Duodenal mucosa (tissue), 2 donors: ENCODE results near the gene CXCL1.
"Not testable (repeated sequence)": the region's sequence is repeated elsewhere in the genome, so short reads cannot be mapped to it uniquely, and the experiment has no call there.

Experiments
- H3K27ac ChIP-seq: one replicate; pipeline ENCODE4 v1.7.0; 2013; ENCODE audit warnings: low read depth, low read length
- H3K27me3 ChIP-seq, 2 donors: one replicate each; pipeline ENCODE4 v1.7.0; 2013; ENCODE audit warnings: low read length in 2 of 2, control low read depth in 1 of 2; ENCODE audit not compliant: insufficient read depth in 2 of 2, control insufficient read depth in 1 of 2
- H3K36me3 ChIP-seq, 2 donors: one replicate each; pipeline ENCODE4 v1.7.0; 2013; ENCODE audit warnings: low read length in 2 of 2, control low read depth in 1 of 2; ENCODE audit not compliant: insufficient read depth in 2 of 2, control insufficient read depth in 1 of 2
- H3K4me1 ChIP-seq, 2 donors: one replicate each; pipeline ENCODE4 v1.7.0; 2013; ENCODE audit warnings: low read length in 2 of 2, control low read depth in 1 of 2; ENCODE audit not compliant: insufficient read depth in 2 of 2, control insufficient read depth in 1 of 2
- H3K4me3 ChIP-seq, 2 donors: one replicate each; pipeline ENCODE4 v1.7.0; 2013; ENCODE audit warnings: low read length in 2 of 2, low read depth in 1 of 2
- H3K9ac ChIP-seq, 2 donors: one replicate each; pipeline ENCODE4 v1.7.0; 2013; ENCODE audit warnings: low read length in 2 of 2, low read depth in 1 of 2
- H3K9me3 ChIP-seq, 2 donors: one replicate each; pipeline ENCODE4 v1.7.0; 2013; ENCODE audit warnings: low read length in 2 of 2, control low read depth in 1 of 2; ENCODE audit not compliant: control insufficient read depth in 1 of 2

Gene CXCL1

DNA sequence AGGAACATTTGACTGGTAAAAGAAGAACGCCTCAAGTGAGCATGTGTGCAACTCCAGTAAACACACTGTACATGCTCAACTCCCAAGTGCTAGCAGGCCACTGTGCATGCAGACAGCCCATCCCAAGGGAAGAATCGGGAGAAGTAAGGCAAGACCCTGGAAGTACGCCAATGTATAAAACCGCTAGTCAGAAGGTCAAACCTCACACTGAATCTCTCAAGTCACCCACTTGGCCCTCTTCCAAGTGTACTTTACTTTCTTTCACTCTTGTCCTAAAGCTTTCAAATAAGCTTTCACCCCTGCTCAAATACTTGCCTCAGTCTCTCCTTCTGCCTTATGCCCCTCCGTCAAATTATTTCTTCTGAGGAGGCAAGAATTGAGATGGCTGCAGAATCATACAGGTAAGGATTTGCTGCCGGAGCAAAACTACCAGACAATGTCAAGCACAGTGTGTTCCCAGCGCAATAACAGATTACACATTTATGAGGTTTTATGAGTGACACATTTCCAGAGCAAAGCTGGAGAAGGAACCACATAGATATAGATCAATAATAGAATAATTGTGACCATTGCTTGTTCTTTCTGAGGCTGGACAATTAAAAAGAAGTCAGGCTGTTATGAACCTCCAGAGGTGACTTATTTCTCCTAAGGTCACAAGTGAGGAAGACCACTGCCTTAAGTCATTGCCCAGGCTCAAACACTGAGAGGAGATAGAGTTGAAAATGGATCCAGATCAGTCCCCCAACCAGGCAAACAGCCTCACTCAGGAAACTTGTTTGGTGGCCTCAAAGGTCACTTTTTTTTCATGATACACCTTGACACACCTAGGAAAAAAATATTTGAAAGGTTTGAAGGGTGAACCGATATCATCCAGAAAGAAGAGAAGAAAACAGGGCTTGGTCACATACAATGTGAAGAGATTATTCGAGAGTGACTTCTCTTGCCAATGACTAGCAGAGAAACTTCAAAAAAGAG, 26.3 kb downstream of the CXCL1 start:
- Histone ChIP-seq H3K27me3 (no peaks in the 10 kb centered on the region), H3K27ac (no peak overlapping the region)

GRCh38 chr4:73896416-73896815, 27.2 kb downstream of the CXCL1 start:
- Histone ChIP-seq H3K4me1 (peaks cover 9 to 15% of the 10 kb centered on the region in 2 donors), H3K36me3 (no peaks in the 10 kb centered on the region), H3K27me3 (no peaks in the 10 kb centered on the region), H3K4me3 (no peak overlapping the region), H3K27ac (no peak overlapping the region), H3K9me3 (no peaks in the 10 kb centered on the region), H3K9ac (no peak overlapping the region)

More for the DNA sequence above, 26.3 kb downstream of the CXCL1 start:
- Histone ChIP-seq H3K36me3 (no peaks in the 10 kb centered on the region), H3K4me3 (peak overlapping the region in 1 of 2 donors; percentile 3), H3K9me3 (no peaks in the 10 kb centered on the region), H3K9ac (no peak overlapping the region), H3K4me1 (peaks cover 9 to 15% of the 10 kb centered on the region in 2 donors)

DNA sequence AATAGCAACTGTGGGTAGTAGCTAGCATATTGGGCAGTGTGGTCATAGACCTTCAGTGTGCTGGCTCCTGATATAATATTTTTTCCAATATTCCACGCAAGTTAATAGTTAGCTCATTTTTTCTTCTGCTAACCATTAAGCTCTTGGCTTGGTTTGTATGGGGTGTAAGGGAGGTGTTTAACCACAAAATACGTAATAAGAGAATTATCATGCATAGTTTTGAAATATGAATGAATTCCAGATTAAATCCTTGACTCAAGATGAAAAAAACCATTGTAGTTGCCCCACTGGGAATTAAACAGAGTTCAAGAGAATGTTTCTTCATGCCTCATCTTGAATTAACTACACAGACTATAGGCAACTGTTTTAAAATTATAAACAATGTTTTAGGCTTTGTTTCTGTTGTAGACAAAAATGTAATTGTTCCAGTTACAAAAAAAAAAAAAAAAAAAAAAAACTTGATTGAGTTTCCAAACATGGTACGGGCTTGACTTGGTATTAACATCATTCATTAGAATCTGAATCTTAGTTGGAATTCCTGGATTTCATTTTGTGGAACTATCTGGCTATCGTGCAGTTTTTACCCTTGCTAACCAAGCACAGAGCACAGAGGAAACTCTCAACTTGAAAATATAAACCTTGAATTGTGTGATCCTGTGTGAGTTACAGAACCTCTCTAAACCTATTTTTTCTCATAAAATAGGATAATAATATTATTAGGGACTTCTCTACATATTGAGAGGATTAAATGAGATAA, 28.4 kb downstream of the CXCL1 start:
- H3K9ac ChIP-seq, result no peak overlapping the region
- H3K36me3 ChIP-seq, result no peaks in the 10 kb centered on the region
- H3K9me3 ChIP-seq, result no peaks in the 10 kb centered on the region
- H3K4me1 ChIP-seq, result peaks cover 9 to 15% of the 10 kb centered on the region in 2 donors
- no peak overlapping the region for H3K27ac ChIP-seq
- no peaks in the 10 kb centered on the region for H3K27me3 ChIP-seq
- no peak overlapping the region for H3K4me3 ChIP-seq

- H3K9ac ChIP-seq, H3K9me3 ChIP-seq, H3K27me3 ChIP-seq, H3K27ac ChIP-seq, H3K36me3 ChIP-seq, H3K4me3 ChIP-seq: not testable (repeated sequence)
- peaks cover 9 to 15% of the 10 kb centered on the region in 2 donors for H3K4me1 ChIP-seq
Measured at GRCh38 chr4:73899338-73899737, 30.1 kb downstream of the CXCL1 start.

DNA sequence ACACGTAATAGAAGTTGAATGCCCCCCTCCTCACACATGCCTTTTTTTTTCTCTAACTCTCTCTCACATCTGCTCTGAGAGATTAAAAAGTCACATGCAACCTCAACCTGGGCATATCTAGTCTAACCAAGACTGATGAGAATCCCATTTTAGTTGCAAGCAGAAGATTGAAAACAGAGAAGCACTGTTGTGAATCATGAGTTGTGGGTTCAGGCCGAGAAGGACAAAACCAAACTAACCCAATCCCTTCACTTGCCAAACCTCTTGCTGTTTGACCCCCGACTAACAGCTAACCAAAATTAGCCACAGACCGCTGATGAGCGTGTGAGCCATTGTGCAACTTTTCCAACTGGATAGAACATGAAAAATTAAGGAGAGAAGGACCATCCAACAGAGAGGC, 31.8 kb downstream of the CXCL1 start:
- peaks cover 0 to 2% of the 10 kb centered on the region in 2 donors for H3K4me1 ChIP-seq
- H3K27ac ChIP-seq, result no peak overlapping the region
- no peak overlapping the region for H3K4me3 ChIP-seq
- H3K9ac ChIP-seq, result no peak overlapping the region
- H3K27me3 ChIP-seq, result no peaks in the 10 kb centered on the region
- no peaks in the 10 kb centered on the region for H3K9me3 ChIP-seq
- H3K36me3 ChIP-seq, result no peaks in the 10 kb centered on the region

- H3K27me3 ChIP-seq, result no peaks in the 10 kb centered on the region
- no peaks in the 10 kb centered on the region for H3K9me3 ChIP-seq
- no peaks in the 10 kb centered on the region for H3K4me1 ChIP-seq
- H3K36me3 ChIP-seq, result no peaks in the 10 kb centered on the region
- no peak overlapping the region for H3K9ac ChIP-seq
- H3K27ac ChIP-seq, result no peak overlapping the region
- no peak overlapping the region for H3K4me3 ChIP-seq
Measured at GRCh38 chr4:73902038-73902637, 32.9 kb downstream of the CXCL1 start.

DNA sequence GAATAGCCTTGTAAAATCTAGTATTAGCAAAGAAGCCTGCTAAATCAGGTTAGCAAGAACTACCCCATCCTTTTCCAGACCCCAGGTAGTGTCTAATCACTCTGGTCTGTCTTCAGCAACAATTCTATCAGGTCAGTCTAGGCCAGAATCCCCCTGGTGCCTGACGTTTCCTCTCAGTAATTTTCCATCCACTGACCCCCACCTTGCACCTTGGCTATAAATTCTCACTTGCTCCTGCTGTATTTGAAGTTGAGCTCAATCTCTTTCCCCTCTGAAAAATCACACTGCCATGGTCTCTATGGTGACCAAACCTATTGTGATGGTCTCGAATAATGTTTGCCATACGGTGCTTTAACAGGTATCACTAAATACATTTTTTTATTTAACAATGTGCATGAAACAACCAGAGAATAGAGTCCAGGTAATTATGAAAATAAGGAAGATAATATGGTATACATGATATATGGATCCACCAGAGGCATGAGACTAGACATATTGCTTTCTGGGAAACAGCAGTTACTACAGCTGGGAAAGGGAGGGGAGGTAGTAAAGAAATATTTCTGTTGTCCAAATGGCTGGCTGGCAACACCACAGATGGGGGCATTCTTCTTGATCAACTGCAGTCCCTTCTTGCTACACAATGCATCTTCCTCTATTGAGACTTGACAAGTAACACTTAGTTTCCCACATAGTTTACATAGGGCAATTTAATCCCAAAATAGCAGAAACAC, 33.8 kb downstream of the CXCL1 start:
- Histone ChIP-seq H3K27me3 (no peaks in the 10 kb centered on the region), H3K4me3 (no peak overlapping the region), H3K4me1 (no peaks in the 10 kb centered on the region), H3K36me3 (no peaks in the 10 kb centered on the region), H3K9me3 (no peaks in the 10 kb centered on the region), H3K27ac (no peak overlapping the region), H3K9ac (no peak overlapping the region)

DNA sequence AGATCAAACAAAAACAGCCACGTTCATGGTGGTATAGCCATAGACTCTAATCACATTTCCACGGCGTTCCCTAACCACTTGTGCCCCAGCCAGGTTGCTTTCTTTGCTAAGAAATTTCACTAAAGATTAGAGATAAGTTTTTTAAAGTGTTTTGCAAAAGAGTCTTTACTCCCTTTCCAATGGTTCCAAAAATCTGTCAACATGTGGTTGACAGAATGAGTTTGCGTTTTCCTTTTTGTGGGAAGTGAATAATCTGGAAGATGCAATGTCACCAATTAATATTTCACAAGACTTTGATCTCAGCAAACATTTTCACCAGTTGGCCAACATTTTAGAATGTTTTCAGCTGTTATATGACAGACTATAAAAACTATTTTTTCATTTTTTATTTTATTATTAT, 35.3 kb downstream of the CXCL1 start:
- Histone ChIP-seq H3K4me3 (no peak overlapping the region), H3K9ac (no peak overlapping the region), H3K4me1 (no peaks in the 10 kb centered on the region), H3K36me3 (no peaks in the 10 kb centered on the region), H3K27ac (no peak overlapping the region), H3K9me3 (no peaks in the 10 kb centered on the region), H3K27me3 (no peaks in the 10 kb centered on the region)

- Histone ChIP-seq H3K9me3 (no peaks in the 10 kb centered on the region), H3K9ac (no peak overlapping the region), H3K4me1 (no peaks in the 10 kb centered on the region), H3K4me3 (no peak overlapping the region), H3K27me3 (no peaks in the 10 kb centered on the region), H3K36me3 (no peaks in the 10 kb centered on the region), H3K27ac (no peak overlapping the region)
Measured at GRCh38 chr4:73908965-73909364, 39.8 kb downstream of the CXCL1 start.
